Ishikawa (cell line): Measurements from ENCODE around the gene ENTPD1.

Source experiments
- CEBPB ChIP-seq: IDR thresholded peaks from 2 replicates; pipeline ENCODE4 v1.6.1; 2012
- CREB1 ChIP-seq: IDR thresholded peaks from 2 replicates; pipeline ENCODE4 v1.6.1; 2012; ENCODE audit warnings: low read depth
- EGR1 ChIP-seq: IDR thresholded peaks from 2 replicates; pipeline ENCODE4 v1.6.1; 2012
- EP300 ChIP-seq: IDR thresholded peaks from 2 replicates; pipeline ENCODE4 v1.6.1; 2012; ENCODE audit warnings: borderline replicate concordance
- FOXM1 ChIP-seq: IDR thresholded peaks from 2 replicates; pipeline ENCODE4 v1.6.1; 2012; ENCODE audit warnings: low read depth, borderline replicate concordance
- NFIC ChIP-seq: IDR thresholded peaks from 2 replicates; pipeline ENCODE4 v1.6.1; 2012
- RAD21 ChIP-seq: IDR thresholded peaks from 2 replicates; pipeline ENCODE4 v1.6.1; 2012; ENCODE audit warnings: low read depth
- TAF1 ChIP-seq: IDR thresholded peaks from 2 replicates; pipeline ENCODE4 v1.6.1; 2012; ENCODE audit warnings: low read depth, mild to moderate bottlenecking
- TCF12 ChIP-seq: IDR thresholded peaks from 2 replicates; pipeline ENCODE4 v1.6.1; 2012; ENCODE audit warnings: low read depth
- TEAD4 ChIP-seq: IDR thresholded peaks from 2 replicates; pipeline ENCODE4 v1.6.1; 2012
- YY1 ChIP-seq: IDR thresholded peaks from 2 replicates; pipeline ENCODE4 v1.6.1; 2012; ENCODE audit warnings: low read depth
- ZBTB7A ChIP-seq: IDR thresholded peaks from 2 replicates; pipeline ENCODE4 v1.6.1; 2012; ENCODE audit warnings: low read depth
- TF ChIP-seq, protein P1 (sequence below): IDR thresholded peaks from 2 replicates; pipeline ENCODE4 v1.6.1; 2012; ENCODE audit warnings: low read depth, mild to moderate bottlenecking
- TF ChIP-seq, protein P2 (sequence below): IDR thresholded peaks from 2 replicates; pipeline ENCODE4 v1.6.1; 2012

DNA sequence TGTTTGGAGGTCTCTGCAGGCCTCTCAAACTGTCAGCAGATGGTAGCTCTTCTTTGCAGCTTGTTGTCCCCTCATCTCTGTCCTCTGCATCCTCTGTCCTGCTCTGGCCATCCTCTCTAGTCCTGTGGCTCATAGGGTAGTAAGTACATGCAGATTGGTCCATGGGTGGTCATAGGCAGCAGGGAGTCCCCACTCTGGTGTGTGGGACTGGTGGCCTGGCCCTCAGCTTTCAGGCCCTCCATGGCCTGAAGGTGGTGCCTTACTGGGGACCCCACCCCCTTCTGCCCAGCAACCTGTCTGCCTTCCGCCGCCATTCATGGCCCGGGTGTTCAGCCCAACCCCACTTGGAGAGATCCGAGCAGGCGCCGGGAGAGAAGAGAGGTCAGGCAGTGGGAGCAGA lies 49.4 kb upstream of the ENTPD1 start:
- TF ChIP-seq CREB1 (no peak), RAD21 (no peak), YY1 (no peak), TCF12 (no peak), TAF1 (no peak), FOXM1 (no peak), CEBPB (no peak), NFIC (no peak), EP300 (no peak), EGR1 (no peak), TEAD4 (no peak), ZBTB7A (no peak)
- TF ChIP-seq, protein P1, sequence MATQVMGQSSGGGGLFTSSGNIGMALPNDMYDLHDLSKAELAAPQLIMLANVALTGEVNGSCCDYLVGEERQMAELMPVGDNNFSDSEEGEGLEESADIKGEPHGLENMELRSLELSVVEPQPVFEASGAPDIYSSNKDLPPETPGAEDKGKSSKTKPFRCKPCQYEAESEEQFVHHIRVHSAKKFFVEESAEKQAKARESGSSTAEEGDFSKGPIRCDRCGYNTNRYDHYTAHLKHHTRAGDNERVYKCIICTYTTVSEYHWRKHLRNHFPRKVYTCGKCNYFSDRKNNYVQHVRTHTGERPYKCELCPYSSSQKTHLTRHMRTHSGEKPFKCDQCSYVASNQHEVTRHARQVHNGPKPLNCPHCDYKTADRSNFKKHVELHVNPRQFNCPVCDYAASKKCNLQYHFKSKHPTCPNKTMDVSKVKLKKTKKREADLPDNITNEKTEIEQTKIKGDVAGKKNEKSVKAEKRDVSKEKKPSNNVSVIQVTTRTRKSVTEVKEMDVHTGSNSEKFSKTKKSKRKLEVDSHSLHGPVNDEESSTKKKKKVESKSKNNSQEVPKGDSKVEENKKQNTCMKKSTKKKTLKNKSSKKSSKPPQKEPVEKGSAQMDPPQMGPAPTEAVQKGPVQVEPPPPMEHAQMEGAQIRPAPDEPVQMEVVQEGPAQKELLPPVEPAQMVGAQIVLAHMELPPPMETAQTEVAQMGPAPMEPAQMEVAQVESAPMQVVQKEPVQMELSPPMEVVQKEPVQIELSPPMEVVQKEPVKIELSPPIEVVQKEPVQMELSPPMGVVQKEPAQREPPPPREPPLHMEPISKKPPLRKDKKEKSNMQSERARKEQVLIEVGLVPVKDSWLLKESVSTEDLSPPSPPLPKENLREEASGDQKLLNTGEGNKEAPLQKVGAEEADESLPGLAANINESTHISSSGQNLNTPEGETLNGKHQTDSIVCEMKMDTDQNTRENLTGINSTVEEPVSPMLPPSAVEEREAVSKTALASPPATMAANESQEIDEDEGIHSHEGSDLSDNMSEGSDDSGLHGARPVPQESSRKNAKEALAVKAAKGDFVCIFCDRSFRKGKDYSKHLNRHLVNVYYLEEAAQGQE = no peak
- TF ChIP-seq, protein P2, sequence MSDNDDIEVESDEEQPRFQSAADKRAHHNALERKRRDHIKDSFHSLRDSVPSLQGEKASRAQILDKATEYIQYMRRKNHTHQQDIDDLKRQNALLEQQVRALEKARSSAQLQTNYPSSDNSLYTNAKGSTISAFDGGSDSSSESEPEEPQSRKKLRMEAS = no peak
